ENCODE results near the gene STEAP2. TPM values are rescaled to one million over a fixed set of nuclear protein-coding genes. Genes with fewer than 3 reads are reported as not detected.

Gene STEAP2
- total RNA-seq, 1 donor from 2014 or later, result 2.3 TPM

DNA sequence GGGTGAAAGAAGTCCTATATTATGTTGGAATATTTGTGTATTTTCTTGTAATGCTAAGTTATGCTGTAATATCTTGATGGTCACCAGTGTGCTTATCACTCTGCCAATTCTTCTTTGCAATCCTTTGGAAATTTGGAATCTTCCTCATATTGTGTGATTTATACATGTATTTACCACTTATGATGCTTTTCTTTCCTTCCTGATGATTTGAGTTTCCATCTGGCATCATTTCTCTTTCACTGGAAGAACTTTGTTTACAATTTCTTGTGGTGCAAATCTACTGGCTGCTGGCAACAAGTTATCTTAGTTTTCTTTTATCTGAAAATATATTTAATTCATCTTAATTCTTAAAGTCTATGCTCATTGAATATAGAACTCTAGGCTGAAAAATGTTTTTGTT lies 62.6 kb downstream of the STEAP2 start:
- Histone ChIP-seq H3K9me3 (ENCODE audit: insufficient read depth, low read depth, low read length) (no peaks in the 10 kb centered on the region), H3K27me3 (ENCODE audit: insufficient read depth, low read length) (no peaks in the 10 kb centered on the region), H3K9ac (ENCODE audit: low read length) (no peak overlapping the region), H4K20me1 (ENCODE audit: insufficient read depth, low read length) (no peaks in the 10 kb centered on the region), H3K27ac (ENCODE audit: low read depth, low read length) (no peak overlapping the region), H2AFZ (ENCODE audit: low read depth, low read length) (no peak overlapping the region), H3K4me2 (ENCODE audit: low read length) (no peak overlapping the region), H3K4me3 (ENCODE audit: insufficient read depth, low read depth, low read length) (no peak overlapping the region), H3K79me2 (ENCODE audit: insufficient read depth, low read length) (no peaks in the 10 kb centered on the region), H3K4me1 (ENCODE audit: insufficient read depth, low read length) (peaks cover 6% of the 10 kb centered on the region), H3K36me3 (ENCODE audit: insufficient read depth, low read length) (no peaks in the 10 kb centered on the region)
- no peaks in the 10 kb centered on the region for H3K27me3 Mint-ChIP-seq (ENCODE audit: low read depth, unreplicated experiment)
- no peak overlapping the region for H3K27ac Mint-ChIP-seq (ENCODE audit: unreplicated experiment)
- no peak for FAIRE-seq
- H3K4me1 Mint-ChIP-seq (ENCODE audit: low read depth, unreplicated experiment), result peaks cover 9% of the 10 kb centered on the region
- DNase-seq (ENCODE audit: low read depth), result no peak
- no peaks in the 10 kb centered on the region for H3K9me3 Mint-ChIP-seq (ENCODE audit: unreplicated experiment)
- H3K36me3 Mint-ChIP-seq (ENCODE audit: low read depth, unreplicated experiment), result no peaks in the 10 kb centered on the region
- TF ChIP-seq, protein P1, sequence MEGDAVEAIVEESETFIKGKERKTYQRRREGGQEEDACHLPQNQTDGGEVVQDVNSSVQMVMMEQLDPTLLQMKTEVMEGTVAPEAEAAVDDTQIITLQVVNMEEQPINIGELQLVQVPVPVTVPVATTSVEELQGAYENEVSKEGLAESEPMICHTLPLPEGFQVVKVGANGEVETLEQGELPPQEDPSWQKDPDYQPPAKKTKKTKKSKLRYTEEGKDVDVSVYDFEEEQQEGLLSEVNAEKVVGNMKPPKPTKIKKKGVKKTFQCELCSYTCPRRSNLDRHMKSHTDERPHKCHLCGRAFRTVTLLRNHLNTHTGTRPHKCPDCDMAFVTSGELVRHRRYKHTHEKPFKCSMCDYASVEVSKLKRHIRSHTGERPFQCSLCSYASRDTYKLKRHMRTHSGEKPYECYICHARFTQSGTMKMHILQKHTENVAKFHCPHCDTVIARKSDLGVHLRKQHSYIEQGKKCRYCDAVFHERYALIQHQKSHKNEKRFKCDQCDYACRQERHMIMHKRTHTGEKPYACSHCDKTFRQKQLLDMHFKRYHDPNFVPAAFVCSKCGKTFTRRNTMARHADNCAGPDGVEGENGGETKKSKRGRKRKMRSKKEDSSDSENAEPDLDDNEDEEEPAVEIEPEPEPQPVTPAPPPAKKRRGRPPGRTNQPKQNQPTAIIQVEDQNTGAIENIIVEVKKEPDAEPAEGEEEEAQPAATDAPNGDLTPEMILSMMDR (IDR thresholded peaks at IDR 0.05; ENCODE audit: insufficient read depth, low read depth, low read length), result no peak
- TF ChIP-seq EZH2 (IDR thresholded peaks at IDR 0.05; ENCODE audit: insufficient read depth, low read length), result no peak
- H3K4me3 Mint-ChIP-seq (ENCODE audit: unreplicated experiment), result no peak overlapping the region

DNA sequence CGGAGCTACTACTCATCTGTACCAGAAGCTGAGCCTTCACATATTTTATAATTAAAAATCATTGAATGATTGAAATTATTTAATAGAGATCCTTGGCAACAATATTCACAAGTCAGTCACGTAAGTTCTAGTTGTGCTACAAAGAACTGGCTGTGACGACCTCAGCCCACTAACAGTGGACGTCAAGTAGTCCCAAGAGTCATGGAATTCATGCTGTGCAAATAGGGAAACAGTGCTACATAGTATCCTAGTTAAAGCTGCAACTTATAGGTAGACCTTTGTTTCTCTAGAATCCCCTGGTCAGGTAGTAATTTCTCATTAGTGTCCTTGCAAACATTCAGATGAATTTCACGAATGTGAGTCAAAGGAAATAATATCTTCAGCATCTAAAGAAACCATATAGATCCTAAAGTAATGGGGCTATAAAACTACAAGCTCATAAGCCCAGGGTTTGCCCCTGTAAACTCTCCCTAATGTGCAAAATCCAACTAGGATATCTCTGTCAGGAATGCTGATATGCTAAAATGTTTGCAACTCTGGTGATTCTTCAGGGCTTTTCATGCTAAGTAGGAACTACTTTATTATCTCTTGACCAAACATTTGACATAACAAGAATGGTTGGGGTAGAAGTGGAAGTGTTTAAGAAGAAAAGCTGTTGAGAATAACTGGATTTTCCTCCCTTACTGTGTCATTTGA lies 64.6 kb downstream of the STEAP2 start:
- Histone ChIP-seq H3K27me3 (ENCODE audit: insufficient read depth, low read length) (no peaks in the 10 kb centered on the region), H4K20me1 (ENCODE audit: insufficient read depth, low read length) (no peaks in the 10 kb centered on the region), H3K79me2 (ENCODE audit: insufficient read depth, low read length) (no peaks in the 10 kb centered on the region), H3K27ac (ENCODE audit: low read depth, low read length) (no peak overlapping the region), H3K4me1 (ENCODE audit: insufficient read depth, low read length) (peaks cover 3% of the 10 kb centered on the region), H3K9ac (ENCODE audit: low read length) (no peak overlapping the region), H3K4me2 (ENCODE audit: low read length) (no peak overlapping the region), H3K36me3 (ENCODE audit: insufficient read depth, low read length) (no peaks in the 10 kb centered on the region), H3K9me3 (ENCODE audit: insufficient read depth, low read depth, low read length) (no peaks in the 10 kb centered on the region), H3K4me3 (ENCODE audit: insufficient read depth, low read depth, low read length) (no peak overlapping the region), H2AFZ (ENCODE audit: low read depth, low read length) (no peak overlapping the region)
- Mint-ChIP-seq H3K36me3 (ENCODE audit: low read depth, unreplicated experiment) (no peaks in the 10 kb centered on the region), H3K9me3 (ENCODE audit: unreplicated experiment) (no peaks in the 10 kb centered on the region), H3K27me3 (ENCODE audit: low read depth, unreplicated experiment) (no peaks in the 10 kb centered on the region), H3K4me1 (ENCODE audit: low read depth, unreplicated experiment) (peaks cover 8% of the 10 kb centered on the region), H3K4me3 (ENCODE audit: unreplicated experiment) (no peak overlapping the region), H3K27ac (ENCODE audit: unreplicated experiment) (no peak overlapping the region)
- no peak for TF ChIP-seq EZH2 (IDR thresholded peaks at IDR 0.05; ENCODE audit: insufficient read depth, low read length)
- TF ChIP-seq, protein P1 (IDR thresholded peaks at IDR 0.05; ENCODE audit: insufficient read depth, low read depth, low read length), result no peak
- FAIRE-seq, result no peak
- DNase-seq (ENCODE audit: low read depth), result no peak

Other genes with a start within 250 kb of the STEAP2 start
- 5.0 and 6.2 TPM in 2 replicates for gene STEAP1, start 57.3 kb upstream of the STEAP2 start, total RNA-seq
- 1.1 and 2.0 TPM in 2 replicates for gene CFAP69, start 33.4 kb downstream of the STEAP2 start, total RNA-seq
- gene FAM237B, start 109.6 kb downstream of the STEAP2 start, total RNA-seq, result not detected in 2 replicates
- gene GTPBP10, start 135.0 kb downstream of the STEAP2 start, total RNA-seq, result 18.9 and 24.0 TPM in 2 replicates
- gene CLDN12, start 191.7 kb downstream of the STEAP2 start, total RNA-seq, result 37.9 and 42.8 TPM in 2 replicates